ENCODE data around the gene FOXJ3. TPM values are rescaled to one million over a fixed set of nuclear protein-coding genes. Genes with fewer than 3 reads are reported as not detected.

Gene FOXJ3
- total and polyA plus RNA-seq, 2 of the 8 experiments (the other 6 are each of a cell fraction or from before 2014, with no cell fraction given) = 48.6 to 51.9 TPM

DNA sequence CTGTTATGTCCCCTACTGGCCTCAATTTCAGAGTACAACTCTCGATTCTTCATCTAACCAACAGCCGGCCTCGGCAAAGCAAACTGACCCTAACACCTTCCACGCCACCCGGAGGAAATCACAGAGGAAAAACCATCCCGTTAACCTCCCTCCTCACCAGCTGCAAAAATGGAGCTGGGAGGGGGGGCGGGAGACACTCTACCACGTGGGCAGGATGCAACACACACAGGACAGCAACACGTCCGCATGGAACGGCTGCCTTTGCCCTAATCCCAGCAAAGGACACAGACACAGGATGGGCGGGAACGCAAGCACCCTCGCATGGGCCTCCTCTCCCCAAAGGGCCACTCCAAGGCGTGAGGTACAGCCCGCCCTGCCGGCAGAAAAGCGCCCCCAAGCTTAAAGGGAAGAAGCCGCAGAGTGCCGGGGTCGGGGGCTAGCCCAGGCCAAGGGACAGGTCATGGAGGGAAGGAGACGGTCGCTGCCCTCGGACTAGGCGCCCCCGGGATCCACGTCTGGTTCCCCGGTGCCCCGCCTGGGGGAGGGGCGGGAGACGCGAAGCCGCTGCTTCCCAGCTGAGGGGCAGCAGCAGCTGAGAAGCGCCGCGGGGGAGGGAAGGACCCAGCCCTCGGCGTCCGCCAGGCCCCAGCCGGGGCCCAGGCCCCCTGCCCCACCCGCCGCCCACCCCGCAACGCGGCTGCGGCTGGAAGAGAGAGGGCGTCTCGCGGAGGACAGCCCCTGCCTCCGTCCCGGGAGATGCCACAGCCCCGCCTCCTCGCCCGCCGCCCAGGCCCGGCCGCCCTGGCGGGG, 590 bp downstream of the FOXJ3 start (continued):
- no peak for TF ChIP-seq CHD7 (IDR thresholded peaks at IDR 0.05; ENCODE audit: insufficient replicate concordance, low read length)
- no peak for TF ChIP-seq SUZ12 (IDR thresholded peaks at IDR 0.05; ENCODE audit: low read length)
- peak; percentile 4; the same call in 1 of the 2 replicates for TF ChIP-seq YY1 (IDR thresholded peaks at IDR 0.05; ENCODE audit: low read depth, low read length)
- TF ChIP-seq JUND (IDR thresholded peaks at IDR 0.05; ENCODE audit: low read length) = no peak
- no peak; the same call in 1 of the 2 replicates for TF ChIP-seq PHF8 (conservative IDR thresholded peaks at IDR 0.05; ENCODE audit: low read depth, low read length)
- no peak for TF ChIP-seq CBX8 (IDR thresholded peaks at IDR 0.05; ENCODE audit: borderline replicate concordance, low read depth, low read length)
- TF ChIP-seq POLR2AphosphoS5 (IDR thresholded peaks at IDR 0.05; ENCODE audit: low read depth, low read length) = peak; percentile 43; the same call in 1 of the 2 replicates
- no peak for TF ChIP-seq ATF2 (IDR thresholded peaks at IDR 0.05; ENCODE audit: low read length)

Measured in H1 (cell line).